Activated naive CD4-positive, alpha-beta T cell treated with anti-CD3 and anti-CD28 coated beads, Interleukin-2, amount 50 U/mL, for 24 hours (primary cell): ENCODE results near the gene TBL2.
"Not testable (repeated sequence)": the region's sequence is repeated elsewhere in the genome, so short reads cannot be mapped to it uniquely, and the experiment has no call there.

Source experiments
- H3K27ac Mint-ChIP-seq: one replicate; pipeline ENCODE4 v1.8.0; 2021; ENCODE audit warnings: mild to moderate bottlenecking, mixed read lengths
- H3K27me3 Mint-ChIP-seq: one replicate; pipeline ENCODE4 v1.8.0; 2021; ENCODE audit warnings: mixed read lengths
- H3K36me3 Mint-ChIP-seq: one replicate; pipeline ENCODE4 v1.8.0; 2021; ENCODE audit warnings: mixed read lengths
- H3K4me1 Mint-ChIP-seq: one replicate; pipeline ENCODE4 v1.8.0; 2021; ENCODE audit warnings: mixed read lengths
- H3K4me3 Mint-ChIP-seq: one replicate; pipeline ENCODE4 v1.8.0; 2021; ENCODE audit warnings: mild to moderate bottlenecking, mixed read lengths
- H3K9me3 Mint-ChIP-seq: one replicate; pipeline ENCODE4 v1.8.0; 2021; ENCODE audit warnings: mixed read lengths

The TBL2 gene

DNA sequence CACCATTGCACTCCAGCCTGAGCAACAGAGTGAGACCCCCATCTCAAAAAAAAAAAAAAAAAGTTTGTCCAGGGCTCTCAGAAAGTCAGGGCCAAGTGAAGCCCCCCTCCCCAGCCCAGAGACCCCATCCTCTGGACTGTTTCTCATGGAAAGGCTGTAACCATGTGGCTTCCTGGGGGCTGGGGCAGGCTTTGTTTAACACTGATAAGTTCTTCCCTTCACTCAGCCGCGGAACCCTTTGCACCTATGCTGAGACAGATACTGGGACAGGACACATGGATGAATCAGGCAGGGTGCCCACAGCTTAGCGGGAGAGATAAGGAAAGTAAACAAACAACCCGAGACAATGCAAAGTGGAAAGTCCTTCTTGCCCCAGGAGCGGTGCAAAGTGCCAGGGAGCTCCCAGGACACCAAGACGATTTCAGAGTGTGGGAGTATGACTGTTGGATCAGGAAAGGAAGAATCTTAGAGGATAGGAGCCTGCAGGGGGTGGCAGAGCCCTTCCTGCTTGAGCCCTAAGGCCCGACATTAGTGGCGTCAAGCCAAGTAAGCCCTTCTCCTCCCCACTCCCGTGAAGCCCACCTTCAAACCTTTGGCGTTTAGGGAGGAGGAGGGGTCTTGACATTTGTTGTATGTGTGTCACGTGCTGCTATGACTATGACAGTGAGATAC is 34.4 kb upstream of the TBL2 start:
- Mint-ChIP-seq H3K27me3 (peaks cover 19% of the 10 kb centered on the region), H3K4me3 (no peak overlapping the region), H3K9me3 (no peaks in the 10 kb centered on the region), H3K36me3 (no peaks in the 10 kb centered on the region), H3K27ac (no peak overlapping the region), H3K4me1 (no peaks in the 10 kb centered on the region)

DNA sequence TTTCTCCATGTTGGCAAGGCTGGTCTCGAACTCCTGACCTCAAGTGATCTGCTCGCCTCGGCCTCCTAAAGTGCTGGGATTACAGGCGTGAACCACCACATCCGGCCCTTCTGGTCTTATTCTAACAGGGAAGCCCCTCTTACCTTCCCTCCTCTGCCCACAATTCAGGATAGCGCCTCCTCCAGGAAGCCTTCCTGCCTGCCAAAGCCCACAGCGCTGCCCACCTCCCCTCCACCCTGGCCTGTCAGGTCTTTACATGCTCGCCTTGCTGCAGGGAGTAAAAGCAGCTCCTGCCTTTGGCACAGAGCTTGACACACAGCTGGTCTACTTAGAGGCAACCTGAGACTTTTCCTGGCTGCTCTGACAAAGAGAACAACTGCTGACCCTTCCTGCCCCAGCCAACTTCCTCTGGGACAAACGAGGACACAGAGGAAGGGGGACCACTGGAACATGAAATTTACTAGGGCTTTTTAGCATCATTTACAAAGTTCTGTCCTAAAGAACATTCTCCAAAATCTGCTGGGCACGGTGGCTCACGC is 32.7 kb upstream of the TBL2 start:
- peaks cover 22% of the 10 kb centered on the region for H3K27me3 Mint-ChIP-seq
- no peaks in the 10 kb centered on the region for H3K9me3 Mint-ChIP-seq
- no peaks in the 10 kb centered on the region for H3K36me3 Mint-ChIP-seq
- no peak overlapping the region for H3K4me3 Mint-ChIP-seq
- no peak overlapping the region for H3K27ac Mint-ChIP-seq
- no peaks in the 10 kb centered on the region for H3K4me1 Mint-ChIP-seq

DNA sequence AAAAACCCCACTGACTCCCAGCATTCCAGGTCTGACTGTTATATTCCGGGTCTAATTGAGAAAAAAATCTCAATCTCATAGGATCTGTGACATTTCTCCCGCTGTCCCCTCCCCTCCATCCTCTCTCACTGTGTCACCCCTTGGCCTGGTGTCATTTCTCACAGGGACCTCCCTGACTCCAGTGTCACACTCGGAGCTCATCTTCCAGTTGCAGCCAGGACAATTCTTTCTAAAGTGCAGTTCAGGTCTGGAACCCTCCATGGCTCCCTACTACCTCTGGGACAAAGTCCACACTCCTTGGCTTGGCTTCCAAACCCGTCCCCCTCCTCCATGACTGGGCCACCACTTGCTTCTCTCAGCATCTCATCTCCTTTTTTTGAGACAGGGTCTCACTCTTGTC is 31.7 kb upstream of the TBL2 start:
- Mint-ChIP-seq H3K27ac (no peak overlapping the region), H3K9me3 (no peaks in the 10 kb centered on the region), H3K4me1 (no peaks in the 10 kb centered on the region), H3K36me3 (no peaks in the 10 kb centered on the region), H3K27me3 (peaks cover 22% of the 10 kb centered on the region), H3K4me3 (no peak overlapping the region)

DNA sequence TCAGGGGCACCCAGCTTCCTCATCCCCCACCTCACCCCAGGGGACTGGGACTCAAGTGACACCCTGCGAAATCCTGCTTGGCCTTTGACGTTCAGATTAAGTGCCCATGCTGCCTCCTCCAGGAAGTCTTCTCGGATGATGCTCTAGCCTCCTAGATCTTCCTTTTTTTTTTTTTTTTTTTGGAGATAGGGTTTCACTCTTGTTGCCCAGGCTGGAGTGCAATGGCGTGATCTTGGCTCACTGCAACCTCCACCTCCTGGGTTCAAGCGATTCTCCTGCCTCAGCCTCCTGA is 29.3 kb upstream of the TBL2 start:
- peaks cover 11% of the 10 kb centered on the region for H3K27me3 Mint-ChIP-seq
- not testable (repeated sequence) for H3K27ac Mint-ChIP-seq, H3K4me3 Mint-ChIP-seq, H3K4me1 Mint-ChIP-seq, H3K9me3 Mint-ChIP-seq, H3K36me3 Mint-ChIP-seq

DNA sequence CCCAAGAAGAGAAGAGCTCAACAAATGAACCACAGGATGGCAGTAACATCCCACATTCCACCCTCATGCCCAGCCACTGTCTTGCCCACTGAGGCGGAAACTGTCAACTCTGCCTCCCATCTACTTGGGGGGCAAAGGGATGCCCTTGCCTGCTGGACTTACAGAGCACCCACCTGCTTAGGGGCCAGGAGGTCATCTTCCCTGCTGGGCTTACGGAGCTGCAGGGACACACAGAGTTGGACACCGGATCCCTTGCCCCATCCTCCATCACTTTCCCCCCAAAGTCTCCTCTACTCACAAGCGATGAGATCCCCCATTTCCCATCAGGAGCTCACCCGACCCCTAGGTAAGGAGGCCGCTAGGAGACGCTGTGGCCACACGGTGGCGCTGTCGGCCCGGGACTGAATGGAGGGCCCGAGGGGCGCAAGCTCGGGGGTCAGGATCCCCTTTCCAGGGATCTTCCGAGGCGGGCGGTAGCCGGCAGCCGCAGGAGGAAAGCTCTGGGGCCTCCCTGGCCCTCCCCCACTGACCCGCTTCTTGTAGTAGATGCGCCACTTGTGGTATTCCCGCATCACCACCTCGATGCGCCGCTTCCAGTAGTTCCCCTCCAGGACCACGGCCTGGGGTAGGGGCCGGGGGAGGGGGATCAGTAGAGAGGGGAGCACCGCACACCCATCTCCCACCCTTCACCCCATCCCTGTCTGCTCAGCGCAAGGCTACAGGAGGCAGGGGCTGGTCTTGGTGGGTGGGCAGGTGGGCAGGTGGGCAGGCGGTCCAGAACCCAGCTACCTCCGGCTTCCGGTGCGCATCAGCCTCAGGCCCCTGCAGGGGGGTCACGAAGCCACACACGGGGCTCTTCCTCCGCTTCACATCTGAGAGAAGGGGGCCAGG is 28.7 kb upstream of the TBL2 start:
- H3K4me1 Mint-ChIP-seq = no peaks in the 10 kb centered on the region
- no peak overlapping the region for H3K27ac Mint-ChIP-seq
- H3K27me3 Mint-ChIP-seq = peaks cover 10% of the 10 kb centered on the region
- no peaks in the 10 kb centered on the region for H3K36me3 Mint-ChIP-seq
- no peaks in the 10 kb centered on the region for H3K9me3 Mint-ChIP-seq
- H3K4me3 Mint-ChIP-seq = no peak overlapping the region

DNA sequence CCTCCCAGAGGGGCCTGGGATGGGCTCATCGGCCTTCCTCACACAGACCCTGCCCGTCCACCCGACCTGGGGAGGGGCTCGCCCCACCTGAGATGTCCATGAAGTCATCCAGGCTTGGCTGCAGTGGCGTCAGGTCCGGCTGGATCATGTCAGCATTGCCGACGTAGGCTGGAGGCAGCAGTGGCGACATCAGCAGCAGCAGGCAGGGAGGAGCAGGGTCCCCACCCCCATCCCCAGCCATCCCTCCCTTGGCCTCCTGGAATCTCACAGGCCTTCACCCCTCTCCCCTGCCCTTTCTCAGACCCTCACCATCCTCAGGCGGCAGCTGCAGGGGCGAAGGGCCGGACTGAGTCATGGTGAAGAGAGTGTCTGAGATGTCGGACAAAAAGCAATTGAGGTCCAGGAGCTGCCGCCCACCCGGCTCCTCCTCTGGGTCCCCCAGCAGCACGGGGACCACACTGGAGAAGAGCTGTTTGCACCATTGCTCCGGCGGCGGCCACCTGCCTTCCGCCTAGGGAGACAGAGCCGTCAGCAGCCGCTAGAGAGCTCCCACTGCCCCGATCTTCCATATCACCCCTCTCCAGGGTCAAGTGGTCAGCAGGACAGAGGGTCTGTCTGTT is 27.3 kb upstream of the TBL2 start:
- Mint-ChIP-seq H3K27ac (no peak overlapping the region), H3K9me3 (no peaks in the 10 kb centered on the region), H3K36me3 (no peaks in the 10 kb centered on the region), H3K4me3 (no peak overlapping the region), H3K4me1 (no peaks in the 10 kb centered on the region), H3K27me3 (peaks cover 10% of the 10 kb centered on the region)

DNA sequence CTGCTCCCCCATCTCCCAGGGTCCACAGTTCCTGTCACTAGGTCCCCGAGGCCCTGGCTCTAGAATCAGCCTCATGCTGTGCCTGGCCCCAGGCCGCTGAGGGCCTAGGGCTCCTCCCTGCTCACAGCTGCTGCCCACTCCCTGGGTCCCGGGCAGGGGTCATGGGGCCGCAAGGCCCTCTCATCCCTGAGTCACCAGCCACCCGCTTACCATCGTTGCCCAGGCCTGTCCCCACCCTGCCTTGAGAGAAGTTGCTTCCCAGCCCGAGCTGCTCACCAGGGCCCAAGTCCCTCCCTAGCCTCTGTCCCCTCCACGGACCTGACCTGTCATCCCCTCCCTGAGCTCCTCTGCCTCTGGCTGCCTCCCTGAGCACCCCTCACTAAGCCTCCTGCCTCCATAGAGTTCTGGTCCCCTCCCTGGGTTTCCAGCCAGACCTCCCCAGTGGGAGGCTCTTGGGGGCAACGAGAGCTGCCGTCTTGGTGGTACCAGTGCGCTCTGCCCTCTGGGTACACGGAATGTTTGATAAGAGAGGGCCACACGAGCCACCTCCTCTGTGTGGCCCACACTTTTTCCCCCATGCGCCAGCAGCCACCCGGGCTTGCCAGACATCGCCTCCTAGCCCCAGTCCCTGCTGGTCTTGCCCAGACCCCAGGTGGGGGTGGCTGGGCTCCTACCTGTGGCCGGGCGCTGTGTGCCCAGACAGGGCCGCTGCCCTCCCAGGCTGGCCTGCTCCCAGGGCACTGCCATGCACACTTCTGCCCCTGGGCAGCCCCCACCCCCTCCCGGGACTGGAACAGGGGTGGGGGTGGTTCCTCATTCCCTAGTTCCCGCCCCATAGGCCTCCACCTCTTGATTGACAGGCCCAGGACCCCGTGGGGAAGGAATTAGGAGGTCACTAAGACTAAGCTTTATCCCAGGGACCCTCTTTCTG is 24.6 kb upstream of the TBL2 start:
- Mint-ChIP-seq H3K36me3 (no peaks in the 10 kb centered on the region), H3K4me3 (no peak overlapping the region), H3K27me3 (peaks cover 7% of the 10 kb centered on the region), H3K9me3 (no peaks in the 10 kb centered on the region), H3K27ac (no peak overlapping the region), H3K4me1 (no peaks in the 10 kb centered on the region)

DNA sequence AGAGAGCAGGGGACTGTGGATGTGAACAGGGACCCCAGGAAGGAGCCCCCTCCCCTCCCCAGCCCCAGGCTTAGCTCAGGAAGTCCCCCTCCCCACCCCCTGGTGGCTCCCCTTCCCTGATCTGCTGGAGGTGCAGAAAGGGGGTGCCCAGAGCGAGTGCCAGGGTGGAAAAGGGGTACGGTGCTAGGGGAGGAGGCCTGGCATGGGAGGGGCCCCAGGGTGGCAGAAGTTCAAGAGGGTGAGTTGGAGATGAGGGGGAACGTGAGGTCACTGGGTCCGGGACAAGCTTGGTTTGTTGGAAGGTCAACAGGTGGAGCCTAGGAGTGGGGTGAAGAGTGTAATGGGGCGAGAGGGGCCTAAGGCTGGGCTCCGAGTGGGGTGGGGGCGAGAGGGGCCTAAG is 21.5 kb upstream of the TBL2 start:
- peaks cover 5% of the 10 kb centered on the region for H3K27me3 Mint-ChIP-seq
- no peaks in the 10 kb centered on the region for H3K4me1 Mint-ChIP-seq
- no peak overlapping the region for H3K27ac Mint-ChIP-seq
- H3K9me3 Mint-ChIP-seq = no peaks in the 10 kb centered on the region
- no peaks in the 10 kb centered on the region for H3K36me3 Mint-ChIP-seq
- H3K4me3 Mint-ChIP-seq = no peak overlapping the region

DNA sequence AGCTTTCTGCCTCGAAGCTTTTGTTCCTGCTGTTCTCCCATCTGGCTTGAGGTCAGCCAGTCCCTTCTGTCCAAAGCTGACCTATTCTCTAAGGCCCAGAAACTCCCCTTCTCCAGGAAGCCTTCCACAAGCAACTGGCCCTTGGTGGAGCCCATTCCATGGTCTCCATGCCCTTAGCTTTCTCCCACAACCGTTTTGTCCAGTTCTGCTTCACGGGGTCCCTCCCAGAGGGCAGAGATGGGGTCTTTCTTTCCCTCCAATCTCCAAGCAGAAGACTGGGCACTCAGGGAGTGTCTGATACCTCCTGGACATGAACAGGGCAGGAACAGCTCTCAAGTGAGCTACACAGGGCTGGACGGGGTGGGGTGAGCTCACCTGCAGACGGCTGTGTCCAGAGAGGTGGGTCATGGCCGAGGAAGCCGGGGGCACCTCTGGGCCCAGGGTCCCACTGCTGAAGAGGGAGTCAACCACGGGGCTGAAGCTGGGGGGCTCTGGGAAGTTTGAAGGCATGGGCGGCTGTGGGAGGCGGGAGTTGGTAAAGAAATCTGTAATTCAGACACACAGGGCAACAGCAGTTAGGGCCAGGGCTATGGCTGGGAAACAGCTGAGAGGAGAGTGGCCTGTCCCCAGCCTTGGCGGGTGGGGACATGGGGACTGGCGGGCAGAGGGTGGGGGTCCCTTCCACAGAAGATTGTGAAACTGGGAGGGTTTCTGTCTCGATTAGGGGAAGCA is 20.9 kb upstream of the TBL2 start:
- H3K27ac Mint-ChIP-seq = no peak overlapping the region
- no peaks in the 10 kb centered on the region for H3K36me3 Mint-ChIP-seq
- no peak overlapping the region for H3K4me3 Mint-ChIP-seq
- H3K4me1 Mint-ChIP-seq = no peaks in the 10 kb centered on the region
- no peaks in the 10 kb centered on the region for H3K9me3 Mint-ChIP-seq
- peaks cover 5% of the 10 kb centered on the region for H3K27me3 Mint-ChIP-seq

DNA sequence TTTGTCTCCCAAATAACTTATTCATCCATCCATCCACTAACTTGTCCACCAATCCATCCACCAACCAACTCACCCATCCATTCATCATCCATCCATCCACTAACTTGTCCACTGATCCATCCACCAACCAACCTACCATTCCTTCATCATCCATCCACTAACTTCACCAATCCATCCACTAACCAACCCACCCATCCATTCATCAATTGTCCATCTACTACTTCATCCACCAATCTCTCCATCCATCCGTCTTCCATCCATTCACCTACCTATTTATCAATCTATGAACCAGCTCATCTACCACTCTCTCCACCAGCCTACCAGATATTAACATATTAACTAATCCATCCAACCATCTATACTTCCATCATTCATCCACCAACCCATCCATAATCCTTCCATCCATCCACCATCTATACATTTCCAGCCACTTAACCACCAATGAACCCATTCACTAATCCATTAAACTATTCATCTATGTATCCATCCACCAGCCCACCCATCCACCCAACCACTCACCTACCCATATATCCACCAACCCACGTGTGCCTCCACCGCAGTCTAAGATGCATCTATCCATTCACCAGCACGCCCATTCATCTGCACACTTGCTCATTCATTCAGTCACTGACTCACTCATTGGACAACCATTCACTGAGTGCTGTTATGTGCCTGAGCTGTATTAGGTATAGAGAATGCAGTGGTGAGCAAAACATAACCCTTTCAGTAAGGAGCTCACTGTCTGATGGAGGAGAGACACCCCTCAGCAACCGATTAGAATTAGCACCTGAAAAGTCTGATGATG is 19.8 kb upstream of the TBL2 start:
- Mint-ChIP-seq H3K36me3 (no peaks in the 10 kb centered on the region), H3K4me3 (no peak overlapping the region), H3K4me1 (no peaks in the 10 kb centered on the region), H3K9me3 (no peaks in the 10 kb centered on the region), H3K27me3 (peaks cover 5% of the 10 kb centered on the region), H3K27ac (no peak overlapping the region)

DNA sequence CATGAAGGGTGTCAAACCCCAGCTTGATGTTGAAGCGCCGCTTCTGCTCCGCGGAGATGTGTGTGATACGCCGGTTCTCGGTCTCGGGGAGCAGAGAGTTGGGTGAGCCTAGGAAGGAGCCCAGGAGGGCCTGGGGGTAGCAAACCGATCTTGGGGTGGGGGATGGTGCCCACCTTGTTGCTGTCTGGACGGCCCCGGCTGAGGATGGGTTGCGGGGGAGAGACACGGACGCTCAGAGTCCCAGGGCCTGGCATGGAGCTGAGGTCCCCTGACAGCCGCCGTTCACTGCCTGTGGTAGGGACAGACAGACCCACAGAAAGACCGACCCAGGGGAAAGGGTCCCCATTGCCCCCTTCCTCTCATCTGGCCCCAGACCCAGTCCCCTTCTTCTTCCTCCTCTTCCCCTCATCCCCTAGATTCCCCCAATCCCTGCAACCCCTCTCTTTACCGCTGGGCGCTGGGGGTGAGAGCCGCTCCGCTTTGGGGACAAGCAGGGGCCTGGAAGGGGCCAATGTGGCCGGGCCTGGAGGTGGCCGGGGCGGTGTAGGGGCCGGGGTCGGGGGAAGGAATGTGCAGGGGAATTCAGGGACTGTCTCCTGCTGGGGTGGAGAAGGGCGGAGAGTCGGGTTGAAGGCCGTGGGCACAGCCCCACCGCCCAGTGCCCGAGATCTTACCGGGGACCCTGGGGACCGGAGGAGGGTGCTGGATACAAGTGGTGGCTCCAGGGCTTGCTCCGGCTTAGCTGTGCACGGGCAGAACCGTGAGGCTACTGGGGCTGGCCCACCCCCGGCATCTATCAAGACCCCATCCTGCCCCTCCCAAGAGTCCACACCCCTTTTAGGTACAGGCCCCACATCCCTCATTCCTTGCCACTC is 18.0 kb upstream of the TBL2 start:
- Mint-ChIP-seq H3K27ac (no peak overlapping the region), H3K9me3 (no peaks in the 10 kb centered on the region), H3K4me1 (no peaks in the 10 kb centered on the region), H3K4me3 (no peak overlapping the region), H3K27me3 (peaks cover 5% of the 10 kb centered on the region), H3K36me3 (no peaks in the 10 kb centered on the region)

DNA sequence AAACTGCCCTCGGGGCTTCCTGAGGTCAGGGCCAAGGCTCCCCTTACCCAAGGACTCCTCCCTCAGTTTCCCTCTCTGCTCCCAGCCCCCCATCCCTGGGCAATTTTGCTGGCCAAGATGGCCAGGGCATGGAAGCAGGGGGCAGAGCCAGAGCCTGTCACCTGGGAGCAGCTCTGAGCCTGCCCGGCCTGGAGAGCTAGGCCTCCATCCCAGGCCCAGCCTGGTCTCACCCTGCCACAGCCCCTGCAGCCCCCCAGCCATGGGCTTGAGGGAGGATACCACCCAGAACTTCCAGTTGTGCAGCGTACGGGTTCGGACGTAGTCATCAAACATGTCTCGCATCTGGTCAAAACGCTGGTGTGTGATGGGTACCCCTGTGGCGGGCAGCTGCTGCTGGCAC is 17.0 kb upstream of the TBL2 start:
- H3K4me3 Mint-ChIP-seq = no peak overlapping the region
- no peaks in the 10 kb centered on the region for H3K4me1 Mint-ChIP-seq
- H3K9me3 Mint-ChIP-seq = no peaks in the 10 kb centered on the region
- no peak overlapping the region for H3K27ac Mint-ChIP-seq
- H3K27me3 Mint-ChIP-seq = peaks cover 5% of the 10 kb centered on the region
- no peaks in the 10 kb centered on the region for H3K36me3 Mint-ChIP-seq

DNA sequence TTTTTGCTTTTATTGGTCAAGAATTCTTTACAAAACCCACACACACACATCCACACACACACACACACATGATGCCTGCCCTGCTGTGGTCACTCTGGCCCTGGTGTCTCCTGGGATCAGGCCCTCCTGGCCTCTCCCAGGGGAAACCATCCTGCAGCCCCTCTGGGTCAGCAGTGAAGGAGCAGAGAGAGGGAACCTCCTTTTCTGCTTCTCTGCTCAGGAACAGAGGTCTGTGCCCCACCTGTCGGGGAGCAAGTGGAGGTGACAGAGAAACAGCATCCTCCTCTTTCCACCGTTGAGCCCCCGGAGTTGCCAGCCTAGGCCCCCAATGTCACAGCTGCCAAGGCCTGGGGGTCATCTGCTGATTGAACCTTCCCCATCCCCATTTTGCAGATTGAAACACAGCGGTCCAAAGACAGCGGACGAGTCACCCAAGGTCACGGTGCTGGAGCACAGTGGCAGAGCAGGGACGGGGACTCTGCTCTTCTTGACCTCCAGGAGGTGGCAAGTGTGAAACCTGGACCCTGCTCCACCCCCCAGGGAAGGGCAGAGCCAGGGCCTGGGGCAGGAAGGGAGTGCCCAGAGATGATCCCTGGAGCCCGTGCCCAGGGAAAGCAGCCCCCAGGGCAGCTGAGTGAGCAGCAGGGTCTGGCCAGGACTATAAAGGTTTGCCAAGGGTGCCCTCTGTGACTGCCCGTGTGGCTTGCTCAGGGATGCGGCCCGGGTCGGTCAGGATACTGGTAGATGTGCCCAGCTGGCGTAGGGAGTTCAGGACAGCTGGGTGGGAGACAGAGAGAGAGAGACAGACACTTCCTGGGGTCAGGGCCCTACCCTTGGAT is 15.0 kb upstream of the TBL2 start:
- no peaks in the 10 kb centered on the region for H3K36me3 Mint-ChIP-seq
- H3K4me3 Mint-ChIP-seq = no peak overlapping the region
- peaks cover 4% of the 10 kb centered on the region for H3K27me3 Mint-ChIP-seq
- no peak overlapping the region for H3K27ac Mint-ChIP-seq
- H3K4me1 Mint-ChIP-seq = no peaks in the 10 kb centered on the region
- H3K9me3 Mint-ChIP-seq = no peaks in the 10 kb centered on the region
